NCI-H2227 treated with DMSO at 0.1 percent for 48 hours (cell line): ENCODE results near the gene MAGEB4.
A peak's percentile ranks its signal among the peaks of the same experiment; 100 is the strongest.
"Not testable (repeated sequence)": the region's sequence is repeated elsewhere in the genome, so short reads cannot be mapped to it uniquely, and the experiment has no call there.

Experiments used
- DNase-seq: peaks from one replicate; lab custom pipeline; 2025; lab: John Stamatoyannopoulos, UW

MAGEB4 gene

GRCh38 chrX:30241724-30242415, at the start of gene MAGEB4:
MAGEB4 (plus strand) TSS chrX:30242000; CDS start chrX:30242136, 136 bp downstream.
- no peak for DNase-seq

- not testable (repeated sequence) for DNase-seq
Observed at GRCh38 chrX:30193910-30194309, 47.9 kb upstream of the MAGEB4 start.

GRCh38 chrX:30196322-30196721, 45.5 kb upstream of the MAGEB4 start:
- DNase-seq = no peak

GRCh38 chrX:30212172-30212571, 29.6 kb upstream of the MAGEB4 start:
- DNase-seq = no peak

- no peak for DNase-seq
Observed at GRCh38 chrX:30215357-30215843, 26.4 kb upstream of the MAGEB4 start, which contains the start of gene MAGEB2. MAGEB2 (plus strand) TSS chrX:30215563; CDS start chrX:30218581, 3,018 bp downstream.

GRCh38 chrX:30217465-30217864, 24.3 kb upstream of the MAGEB4 start:
- DNase-seq = no peak

- DNase-seq = no peak
Observed at GRCh38 chrX:30219372-30219771, 22.4 kb upstream of the MAGEB4 start.

- no peak for DNase-seq
Observed at GRCh38 chrX:30220661-30221060, 21.1 kb upstream of the MAGEB4 start.

- no peak for DNase-seq
Observed at GRCh38 chrX:30224536-30224935, 17.3 kb upstream of the MAGEB4 start.

GRCh38 chrX:30228526-30228925, 13.3 kb upstream of the MAGEB4 start:
- no peak for DNase-seq

- no peak for DNase-seq
Observed at GRCh38 chrX:30230395-30230794, 11.4 kb upstream of the MAGEB4 start, which contains the start of gene MAGEB3. MAGEB3 (plus strand) TSS chrX:30230657; CDS start chrX:30235925, 5,268 bp downstream.

GRCh38 chrX:30246769-30247489, 5.1 kb downstream of the MAGEB4 start, which contains the start of gene MAGEB1:
MAGEB1 (plus strand) TSS chrX:30247146; CDS start chrX:30250494, 3,348 bp downstream.
- DNase-seq = peak; percentile 0

GRCh38 chrX:30248854-30249253, 7.1 kb downstream of the MAGEB4 start:
- DNase-seq = no peak

- DNase-seq = no peak
Observed at GRCh38 chrX:30253257-30253656, 11.5 kb downstream of the MAGEB4 start.

GRCh38 chrX:30259927-30260326, 18.1 kb downstream of the MAGEB4 start:
- DNase-seq = no peak

GRCh38 chrX:30261012-30261411, 19.2 kb downstream of the MAGEB4 start:
- DNase-seq = no peak

- DNase-seq = no peak
Observed at GRCh38 chrX:30262763-30263162, 21.0 kb downstream of the MAGEB4 start.

GRCh38 chrX:30270639-30271038, 28.8 kb downstream of the MAGEB4 start:
- DNase-seq = no peak

- no peak for DNase-seq
Observed at GRCh38 chrX:30275498-30275897, 33.7 kb downstream of the MAGEB4 start.

- DNase-seq = no peak
Observed at GRCh38 chrX:30278365-30278764, 36.6 kb downstream of the MAGEB4 start.

- no peak for DNase-seq
Observed at GRCh38 chrX:30280428-30280827, 38.6 kb downstream of the MAGEB4 start.

- no peak for DNase-seq
Observed at GRCh38 chrX:30282527-30282926, 40.7 kb downstream of the MAGEB4 start.
